HuH-7 (cell line): ENCODE measurements around the gene SORT1.

Source experiments
- DNase-seq: peaks from one replicate; pipeline ENCODE4 v3.0.0; 2011; ENCODE audit warnings: low spot score

SORT1 gene

GRCh38 chr1:109272831-109273547, 124.7 kb downstream of the SORT1 start:
- no peak for DNase-seq

- no peak for DNase-seq
These were observed 125.5 kb downstream of the SORT1 start for GRCh38 chr1:109272021-109272799.

- DNase-seq, result no peak
These were observed 126.3 kb downstream of the SORT1 start for GRCh38 chr1:109271458-109271857.

GRCh38 chr1:109270623-109271317, 126.9 kb downstream of the SORT1 start:
- DNase-seq, result no peak

GRCh38 chr1:109269981-109270622, 127.6 kb downstream of the SORT1 start:
- no peak for DNase-seq

- no peak for DNase-seq
These were observed 128.3 kb downstream of the SORT1 start for GRCh38 chr1:109269212-109269980.

- DNase-seq, result no peak
These were observed 129.1 kb downstream of the SORT1 start for GRCh38 chr1:109268431-109269211.

- DNase-seq, result no peak
These were observed 129.9 kb downstream of the SORT1 start for GRCh38 chr1:109267743-109268300.

GRCh38 chr1:109266965-109267364, 130.8 kb downstream of the SORT1 start:
- no peak for DNase-seq

- no peak for DNase-seq
These were observed 131.9 kb downstream of the SORT1 start for GRCh38 chr1:109265741-109266330.

- no peak for DNase-seq
These were observed 132.7 kb downstream of the SORT1 start for GRCh38 chr1:109265016-109265415.

GRCh38 chr1:109264379-109264755, 133.4 kb downstream of the SORT1 start:
- no peak for DNase-seq

- peak; percentile 97 for DNase-seq
These were observed 133.9 kb downstream of the SORT1 start for GRCh38 chr1:109263597-109264378.

GRCh38 chr1:109263234-109263596, 134.5 kb downstream of the SORT1 start:
- no peak for DNase-seq

GRCh38 chr1:109262231-109263055, 135.3 kb downstream of the SORT1 start:
- DNase-seq, result no peak

GRCh38 chr1:109261578-109261977, 136.1 kb downstream of the SORT1 start:
- no peak for DNase-seq

GRCh38 chr1:109261006-109261405, 136.7 kb downstream of the SORT1 start:
- DNase-seq, result no peak
